Activated B cell treated with CpG ODN at 0.5 μM for 24 hours (primary cell): ENCODE results near the gene ALG12. TPM values are rescaled to one million over a fixed set of nuclear protein-coding genes. Genes with fewer than 3 reads are reported as not detected.

Experiments
- ATAC-seq: fragments of 200-7000 bp; cut with Tn5 transposase; one replicate; pipeline ENCODE4 v1.10.0; 2021; ENCODE audit warnings: low read depth, mild to moderate bottlenecking, moderate library complexity
- CTCF ChIA-PET: fragments of 350-600 bp; sonication (Branson Sonifier 250); formaldehyde crosslinking; loops from one replicate; lab custom pipeline; 2021; ENCODE audit warnings: antibody characterized with exemption; lab: Charles Lee
- POLR2A ChIA-PET: fragments of 350-600 bp; sonication (Branson Sonifier 250); formaldehyde crosslinking; loops from one replicate; lab custom pipeline; 2021; ENCODE audit warnings: antibody characterized with exemption; lab: Charles Lee
- DNase-seq: peaks from one replicate; pipeline ENCODE4 v3.0.0; 2022
- H3K27ac Mint-ChIP-seq: one replicate; pipeline ENCODE4 v1.8.0; 2020; ENCODE audit warnings: mixed read lengths
- H3K27me3 Mint-ChIP-seq: one replicate; pipeline ENCODE4 v1.8.0; 2021; ENCODE audit warnings: mixed read lengths
- H3K36me3 Mint-ChIP-seq: one replicate; pipeline ENCODE4 v1.8.0; 2021; ENCODE audit warnings: low read depth, mixed read lengths
- H3K4me1 Mint-ChIP-seq: one replicate; pipeline ENCODE4 v1.8.0; 2021; ENCODE audit warnings: mixed read lengths
- H3K4me3 Mint-ChIP-seq: one replicate; pipeline ENCODE4 v1.8.0; 2020; ENCODE audit warnings: mild to moderate bottlenecking, mixed read lengths
- H3K9me3 Mint-ChIP-seq: one replicate; pipeline ENCODE4 v1.8.0; 2020; ENCODE audit warnings: mixed read lengths
- CTCF ChIP-seq: fragments of 200-600 bp; IDR thresholded peaks from one replicate; pipeline ENCODE4 v1.8.0; 2022; ENCODE audit warnings: antibody characterized with exemption, mild to moderate bottlenecking
- intact Hi-C: fragments of 100-400 bp; cut with micrococcal nuclease; formaldehyde crosslinking; loops from one replicate; pipeline ENCODE4 v1.15.1; 2024
- total RNA-seq: library from RNA; stranded (reverse); gene quantifications from 2 replicates; pipeline ENCODE4 v1.2.3, GENCODE V29; 2022

ALG12 gene
- total RNA-seq, 1 donor from 2014 or later, result 18.2 TPM

GRCh38 chr22:49871482-49871881 lies 46.8 kb downstream of the ALG12 start:
- Mint-ChIP-seq H3K27me3 (no peaks in the 10 kb centered on the region), H3K4me1 (peaks cover 8% of the 10 kb centered on the region)
- intact Hi-C loops, result no loop called here

GRCh38 chr22:49869845-49870712 lies 48.2 kb downstream of the ALG12 start:
- DNase-seq (no peak), ATAC-seq (no peak)
- Mint-ChIP-seq H3K36me3 (peaks cover 44% of the 10 kb centered on the region), H3K4me3 (no peak overlapping the region), H3K4me1 (peaks cover 9% of the 10 kb centered on the region), H3K27me3 (no peaks in the 10 kb centered on the region), H3K9me3 (peaks cover 24% of the 10 kb centered on the region), H3K27ac (no peak overlapping the region)
- CTCF ChIA-PET, result no interaction called here
- POLR2A ChIA-PET, result no interaction called here
- intact Hi-C loops, result no loop called here
- no peak for TF ChIP-seq CTCF

More at GRCh38 chr22:49871482-49871881, 46.8 kb downstream of the ALG12 start:
- H3K9me3 Mint-ChIP-seq, result peaks cover 16% of the 10 kb centered on the region
- DNase-seq (no peak), ATAC-seq (no peak)
- ChIA-PET POLR2A (no interaction called here), CTCF (no interaction called here)
- no peak overlapping the region for H3K27ac Mint-ChIP-seq
- peaks cover 34% of the 10 kb centered on the region for H3K36me3 Mint-ChIP-seq
- TF ChIP-seq CTCF, result no peak
- no peak overlapping the region for H3K4me3 Mint-ChIP-seq

- Mint-ChIP-seq H3K27ac (no peak overlapping the region), H3K4me1 (peaks cover 9% of the 10 kb centered on the region), H3K36me3 (peaks cover 41% of the 10 kb centered on the region), H3K9me3 (peaks cover 24% of the 10 kb centered on the region), H3K27me3 (no peaks in the 10 kb centered on the region), H3K4me3 (no peak overlapping the region)
- ChIA-PET POLR2A (no interaction called here), CTCF (no interaction called here)
- DNase-seq (no peak), ATAC-seq (no peak)
- intact Hi-C loops, result no loop called here
- no peak for TF ChIP-seq CTCF
Observed at GRCh38 chr22:49869086-49869830, 49.0 kb downstream of the ALG12 start.

- ATAC-seq (no peak), DNase-seq (no peak)
- no peak for TF ChIP-seq CTCF
- Mint-ChIP-seq H3K27ac (no peak overlapping the region), H3K36me3 (peaks cover 38% of the 10 kb centered on the region), H3K4me1 (peaks cover 14% of the 10 kb centered on the region), H3K4me3 (no peak overlapping the region), H3K27me3 (no peaks in the 10 kb centered on the region), H3K9me3 (peaks cover 24% of the 10 kb centered on the region)
- ChIA-PET POLR2A (no interaction called here), CTCF (no interaction called here)
- intact Hi-C loops, result no loop called here
Observed at GRCh38 chr22:49867303-49868265, 50.7 kb downstream of the ALG12 start.
